GM18951 (cell line): ENCODE measurements around the gene CD22.
"Not testable (repeated sequence)": the region's sequence is repeated elsewhere in the genome, so short reads cannot be mapped to it uniquely, and the experiment has no call there.

ENCODE experiments used
- POLR2A ChIP-seq: IDR thresholded peaks from 4 replicates; pipeline ENCODE4 v1.6.1; 2011; ENCODE audit warnings: mild to moderate bottlenecking; ENCODE audit not compliant: insufficient read length, insufficient read depth; ENCODE audit errors: extremely low read depth
- in situ Hi-C: fragments of 300-500 bp; cut with MboI; formaldehyde crosslinking; loops from one replicate; pipeline ENCODE4 v1.12.0; 2022; ENCODE audit warnings: low sequenced_read_pairs, mixed read lengths, inconsistent platforms; ENCODE audit not compliant: unreplicated experiment

Gene CD22

DNA sequence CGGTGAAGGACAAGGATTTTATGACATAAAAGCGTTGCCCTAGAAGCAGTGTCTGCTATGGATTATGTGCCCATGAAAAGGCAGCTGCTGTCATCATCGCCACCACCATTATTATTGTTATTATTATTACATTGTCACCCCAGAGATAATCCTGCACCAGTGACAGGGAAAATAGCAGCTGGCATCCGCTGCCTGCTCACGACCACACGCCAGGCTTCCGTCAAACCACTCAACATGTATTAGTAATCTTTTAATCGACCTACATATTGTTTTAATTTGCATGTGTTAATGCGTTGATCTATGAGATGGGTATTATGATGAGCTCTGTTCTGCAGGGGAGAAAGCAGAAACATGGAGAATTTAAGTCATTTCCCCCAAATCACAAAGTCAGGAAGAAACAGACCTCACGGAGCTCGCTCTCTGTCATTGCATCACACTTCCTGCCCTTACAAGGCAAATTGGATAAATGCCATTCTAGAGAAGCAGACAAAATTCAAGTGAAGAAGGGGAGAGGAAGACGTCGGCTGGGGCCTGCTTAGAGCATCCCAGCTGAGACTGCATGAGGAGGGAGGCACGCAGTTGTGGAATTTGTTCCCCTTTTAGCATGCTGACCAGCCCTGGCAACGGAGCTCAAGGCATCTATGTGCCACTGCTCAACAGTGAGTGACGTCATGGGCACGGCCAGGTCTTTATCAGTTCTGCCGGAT, 29.0 kb downstream of the CD22 start, which contains the start of gene FFAR3:
TSS of gene FFAR3 (plus strand) at position 594 of the 707 bp plus-strand sequence. CDS start 431 bp downstream, outside the sequence.
- TF ChIP-seq POLR2A = no peak
- in situ Hi-C loops = no loop called here

- in situ Hi-C loops = not testable (repeated sequence)
These were observed 29.8 kb downstream of the CD22 start for GRCh38 chr19:35358834-35359233.

DNA sequence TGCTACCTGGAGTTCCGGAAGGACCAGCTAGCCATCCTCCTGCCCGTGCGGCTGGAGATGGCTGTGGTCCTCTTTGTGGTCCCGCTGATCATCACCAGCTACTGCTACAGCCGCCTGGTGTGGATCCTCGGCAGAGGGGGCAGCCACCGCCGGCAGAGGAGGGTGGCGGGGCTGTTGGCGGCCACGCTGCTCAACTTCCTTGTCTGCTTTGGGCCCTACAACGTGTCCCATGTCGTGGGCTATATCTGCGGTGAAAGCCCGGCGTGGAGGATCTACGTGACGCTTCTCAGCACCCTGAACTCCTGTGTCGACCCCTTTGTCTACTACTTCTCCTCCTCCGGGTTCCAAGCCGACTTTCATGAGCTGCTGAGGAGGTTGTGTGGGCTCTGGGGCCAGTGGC, 30.4 kb downstream of the CD22 start:
- in situ Hi-C loops = not testable (repeated sequence)

DNA sequence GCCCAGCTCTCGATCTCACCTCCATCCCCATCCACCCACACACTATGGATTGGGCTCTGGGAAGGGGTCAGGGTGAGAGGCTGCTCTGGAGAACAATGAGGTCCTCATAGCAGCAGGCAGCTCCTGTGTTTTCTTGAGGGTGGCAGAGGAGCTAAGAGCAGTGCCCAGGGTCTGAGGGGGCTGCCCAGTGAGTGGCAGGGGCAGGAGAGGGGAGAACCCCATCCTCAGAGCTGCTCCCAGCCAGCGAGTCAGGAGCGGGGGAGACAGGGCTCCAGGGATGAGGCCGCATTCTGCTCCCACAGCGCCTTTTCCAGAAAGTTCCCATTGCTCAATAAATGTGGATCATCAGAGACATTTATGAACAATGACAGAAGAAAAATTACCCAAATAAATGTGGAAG, 31.1 kb downstream of the CD22 start:
- in situ Hi-C loops = not testable (repeated sequence)

DNA sequence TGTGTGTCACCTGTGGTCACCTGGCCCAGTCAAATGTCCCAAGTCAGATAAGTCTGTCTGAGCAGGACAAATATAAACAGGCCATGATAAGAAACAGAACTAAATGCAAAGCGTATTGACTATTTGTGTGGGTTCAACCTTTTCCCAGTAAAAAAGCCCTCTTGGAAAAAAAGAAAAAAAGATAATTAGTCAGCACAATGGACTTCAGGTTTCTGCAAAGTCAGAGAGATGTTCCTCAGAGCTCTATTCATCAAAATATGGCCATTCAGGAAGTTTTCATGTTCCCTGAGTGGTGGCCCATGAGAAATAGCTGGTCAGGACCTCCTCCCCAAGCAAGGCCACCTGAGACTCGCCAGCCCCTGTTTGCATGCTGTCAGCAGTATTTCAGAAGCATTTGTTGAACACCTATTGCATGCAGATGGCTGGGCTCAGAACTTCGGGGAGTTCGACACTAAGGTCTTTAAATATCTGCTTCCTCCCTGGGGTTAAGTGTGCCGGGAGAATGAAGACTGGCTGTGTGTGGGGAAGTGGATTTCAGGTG, 32.0 kb downstream of the CD22 start:
- TF ChIP-seq POLR2A = no peak

GRCh38 chr19:35362261-35363000, 33.4 kb downstream of the CD22 start:
- in situ Hi-C loops = no loop called here
- no peak for TF ChIP-seq POLR2A

More for the DNA sequence above, 32.0 kb downstream of the CD22 start:
- in situ Hi-C loops = no loop called here

DNA sequence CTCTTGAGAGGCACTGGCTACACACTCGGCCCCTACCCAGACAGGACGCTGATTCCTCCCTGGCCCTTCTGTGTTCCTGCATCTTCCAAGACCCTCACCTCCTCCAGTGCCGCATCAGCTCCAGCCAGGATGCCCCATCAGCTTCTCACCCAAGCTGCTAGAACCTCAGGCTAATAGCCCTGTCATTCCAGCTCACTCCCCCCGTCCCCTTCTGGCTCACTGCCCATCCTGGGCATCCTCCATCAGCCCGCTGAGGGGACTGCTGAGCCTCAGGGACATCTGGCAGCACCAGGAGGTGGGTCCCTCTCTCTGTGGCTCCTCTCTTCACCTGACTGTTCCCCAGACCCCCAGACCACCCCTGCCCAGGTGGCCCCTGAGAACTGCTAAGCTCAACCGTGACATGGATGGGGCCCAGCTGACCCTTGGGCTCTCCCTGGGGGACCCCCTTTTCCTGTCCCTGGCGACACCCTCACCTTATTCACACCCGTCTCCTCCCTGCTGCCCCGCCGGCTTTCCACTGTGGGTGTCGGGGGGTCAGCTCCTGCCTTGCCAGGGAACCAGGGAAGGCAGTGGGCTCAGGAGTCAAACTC, 34.1 kb downstream of the CD22 start:
- TF ChIP-seq POLR2A = no peak
- in situ Hi-C loops = no loop called here

DNA sequence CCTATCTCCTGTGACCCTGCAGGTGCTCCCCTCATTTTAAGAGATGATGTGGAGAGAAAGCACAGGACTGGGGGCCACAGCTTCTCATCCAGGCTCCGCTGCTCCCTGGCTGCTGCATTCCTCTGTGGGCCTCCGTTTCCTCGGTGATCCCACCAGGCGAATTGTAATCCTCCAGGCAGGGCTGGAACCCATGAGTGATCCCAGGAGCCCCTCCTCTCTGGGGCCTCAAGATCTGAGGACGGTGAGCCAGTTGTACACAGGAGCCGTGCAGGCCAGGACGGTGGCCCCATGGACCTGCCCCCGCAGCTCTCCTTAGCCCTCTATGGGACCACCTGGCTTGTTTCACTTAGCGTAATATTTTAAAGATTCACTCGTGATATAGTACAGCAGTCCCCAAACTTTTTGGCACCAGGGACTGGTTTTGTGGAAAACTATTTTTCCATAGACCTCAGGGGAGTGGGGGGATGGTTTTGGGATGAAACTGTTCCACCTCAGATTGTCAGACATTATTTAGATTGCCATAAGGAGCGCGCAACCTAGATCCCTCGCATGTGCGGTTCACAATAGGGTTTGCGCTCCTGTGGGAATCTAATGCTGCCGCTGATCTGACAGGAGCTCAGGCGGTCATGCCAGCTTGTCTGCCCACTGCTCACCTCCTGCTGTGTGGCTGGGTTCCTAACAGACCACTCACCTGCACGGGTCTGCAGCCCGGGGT, 34.9 kb downstream of the CD22 start:
- in situ Hi-C loops = no loop called here
- no peak for TF ChIP-seq POLR2A

DNA sequence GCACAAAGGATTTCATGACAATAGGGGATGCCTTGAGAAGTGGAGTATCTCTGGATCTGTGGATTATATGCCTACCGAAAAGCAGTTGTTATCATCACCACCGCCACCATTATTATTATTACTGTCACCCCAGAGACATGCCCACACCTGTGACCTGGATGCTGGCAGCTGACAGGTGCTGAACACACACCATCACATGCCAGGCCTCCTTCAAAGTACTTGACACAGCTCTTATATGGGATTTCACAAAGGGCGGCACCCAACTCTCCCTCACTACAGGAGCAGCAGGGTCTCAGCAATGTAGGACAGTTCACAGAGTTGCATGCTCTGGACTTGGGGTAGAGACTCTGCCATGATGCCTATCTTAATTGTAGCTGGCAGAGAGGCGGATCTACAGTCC, 36.3 kb downstream of the CD22 start:
- in situ Hi-C loops = no loop called here

GRCh38 chr19:35368378-35368777, 39.4 kb downstream of the CD22 start:
- in situ Hi-C loops = no loop called here
- TF ChIP-seq POLR2A = no peak

More for the DNA sequence above, 36.3 kb downstream of the CD22 start:
- no peak for TF ChIP-seq POLR2A

DNA sequence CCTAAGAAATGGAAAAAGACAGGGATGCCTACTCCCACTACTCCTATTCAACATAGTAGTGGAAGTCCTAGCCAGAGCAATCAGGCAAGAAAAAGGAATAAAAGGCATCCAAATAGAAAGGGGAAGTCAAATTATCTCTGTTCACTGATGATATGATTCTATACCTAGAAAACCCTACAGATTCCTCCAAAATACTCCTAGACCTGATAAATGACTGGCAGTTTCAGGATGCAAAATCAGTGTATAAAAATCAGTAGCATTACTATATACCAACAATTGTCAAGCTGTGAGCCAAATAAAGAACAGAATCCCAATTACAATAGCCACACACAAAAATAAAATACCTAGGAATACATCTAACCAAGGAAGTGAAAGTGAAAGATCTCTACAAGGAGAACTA, 40.5 kb downstream of the CD22 start:
- in situ Hi-C loops = no loop called here
- no peak for TF ChIP-seq POLR2A

DNA sequence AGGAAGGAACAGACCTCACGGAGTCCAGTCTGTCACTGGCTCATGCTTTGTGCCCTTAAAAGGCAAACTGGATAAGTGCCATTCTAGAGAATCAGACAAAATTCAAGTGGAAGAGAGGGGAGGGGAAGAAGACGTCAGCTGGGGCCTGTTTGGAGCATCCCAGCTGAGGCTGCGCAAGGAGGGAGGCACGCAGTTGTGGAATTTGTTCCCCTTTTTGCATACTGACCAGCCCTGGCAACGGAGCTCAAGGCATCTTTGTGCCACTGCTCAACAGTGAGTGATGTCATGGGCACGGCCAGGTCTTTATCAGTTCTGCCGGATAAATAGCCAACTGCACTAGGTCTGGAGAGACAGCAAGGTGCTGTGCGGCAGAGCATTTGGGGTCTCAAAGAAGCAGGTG, 41.7 kb downstream of the CD22 start, which contains the start of gene GPR42:
TSS of gene GPR42 (plus strand) at position 347 of the 400 bp plus-strand sequence. CDS start 292 bp downstream, outside the sequence.
- TF ChIP-seq POLR2A = no peak
- in situ Hi-C loops = no loop called here

DNA sequence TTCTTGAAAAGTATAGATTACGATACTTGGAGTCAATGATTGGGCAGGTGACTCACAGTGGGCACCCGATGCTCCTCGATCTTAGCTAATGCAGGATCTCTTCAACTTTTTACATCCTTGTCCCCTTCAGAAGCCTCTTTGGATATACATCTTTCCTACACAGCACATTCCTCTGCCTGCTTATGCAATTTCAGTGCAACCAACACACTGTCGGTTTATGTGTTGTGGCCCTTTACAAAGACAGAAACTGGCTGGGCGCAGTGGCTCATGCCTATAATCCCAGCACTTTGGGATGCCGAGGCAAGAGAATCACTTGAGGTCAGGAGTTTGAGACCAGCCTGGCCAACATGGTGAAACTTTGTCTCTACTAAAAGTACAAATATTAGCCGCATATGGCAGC, 44.5 kb downstream of the CD22 start:
- TF ChIP-seq POLR2A = no peak
- in situ Hi-C loops = no loop called here

DNA sequence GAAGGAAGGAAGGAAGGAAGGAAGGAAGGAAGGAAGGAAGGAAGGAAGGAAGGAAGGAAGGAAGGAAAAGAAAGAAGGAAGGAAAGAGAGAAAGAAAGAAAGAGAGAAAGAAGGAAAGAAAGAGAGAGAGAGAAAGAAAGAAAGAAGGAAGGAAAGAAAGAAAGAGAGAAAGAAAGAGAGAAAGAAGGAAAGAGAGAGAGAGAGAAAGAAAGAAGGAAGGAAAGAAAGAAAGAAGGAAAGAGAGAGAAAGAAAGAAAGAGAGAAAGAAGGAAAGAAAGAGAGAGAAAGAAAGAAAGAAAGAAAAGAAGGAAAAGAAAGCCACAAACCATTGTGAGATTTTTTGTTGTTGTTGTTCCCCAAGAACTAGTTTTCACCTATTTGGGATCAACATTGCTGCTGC, 45.0 kb downstream of the CD22 start:
- in situ Hi-C loops = not testable (repeated sequence)
